Measurements from ENCODE around the gene UGDH. TPM values are rescaled to one million over a fixed set of nuclear protein-coding genes. Genes with fewer than 3 reads are reported as not detected.

UGDH gene
- total RNA-seq, 1 experiment from 2014 or later, result 104 TPM

DNA sequence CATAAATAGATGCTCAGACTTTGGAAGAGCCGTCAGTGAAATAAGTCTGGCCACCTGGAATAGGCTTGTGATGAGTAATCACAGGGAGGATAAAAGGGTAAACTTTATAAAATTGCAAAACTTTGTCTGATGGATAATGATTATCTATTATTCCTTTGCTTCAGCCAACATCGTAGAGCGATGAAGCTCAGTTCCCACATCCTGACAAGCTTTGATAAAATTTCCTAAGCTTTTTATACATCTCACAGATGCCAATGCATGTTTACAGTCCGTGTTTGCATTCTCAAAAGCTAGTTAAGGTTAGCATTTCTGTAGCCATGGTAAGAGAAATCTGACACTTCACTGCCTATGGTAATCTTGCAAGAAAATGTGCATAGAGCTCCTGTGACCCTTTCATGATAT is 15.4 kb upstream of the UGDH start:
- Histone ChIP-seq H3K14ac (ENCODE audit: insufficient read depth, low read length) (no peak overlapping the region), H4K5ac (ENCODE audit: insufficient read length, low read depth, low read length) (no peak overlapping the region), H2BK120ac (ENCODE audit: low read depth, low read length, poor library complexity, severe bottlenecking) (no peak overlapping the region), H4K8ac (replicated peaks; ENCODE audit: insufficient read length, low read depth, low read length) (no peak overlapping the region), H2AFZ (ENCODE audit: low read length) (no peak overlapping the region), H2BK5ac (ENCODE audit: insufficient read length, low read length) (no peak overlapping the region), H3K4me1 (ENCODE audit: insufficient read depth, low read length) (no peaks in the 10 kb centered on the region; the same call in 1 of the 2 replicates), H3K9ac (ENCODE audit: extremely low read depth, insufficient read length, low read length) (no peak overlapping the region), H3K4me2 (ENCODE audit: insufficient read depth, insufficient read length, low read length) (no peak overlapping the region), H2BK12ac (ENCODE audit: insufficient read length, low read depth, low read length) (no peak overlapping the region), H3T11ph (ENCODE audit: low read length) (no peak overlapping the region), H3K23ac (ENCODE audit: insufficient read length, low read depth, low read length) (no peak overlapping the region), H3K23me2 (ENCODE audit: insufficient read length, low read depth, low read length, poor library complexity, severe bottlenecking) (no peaks in the 10 kb centered on the region), H3K56ac (ENCODE audit: insufficient read length, low read depth, low read length) (no peak overlapping the region), H3K27ac (ENCODE audit: insufficient read length, low read depth, low read length) (no peak overlapping the region), H3K79me1 (ENCODE audit: insufficient read depth, low read depth, low read length, poor library complexity, severe bottlenecking) (no peaks in the 10 kb centered on the region), H3K18ac (ENCODE audit: insufficient read length, low read depth, low read length) (no peak overlapping the region), H3K4ac (ENCODE audit: low read depth, low read length) (no peak overlapping the region), H3K9me3 (ENCODE audit: control insufficient read depth, low read depth, low read length) (no peaks in the 10 kb centered on the region), H2BK20ac (ENCODE audit: low read depth, low read length, poor library complexity, severe bottlenecking) (no peak overlapping the region), H3K79me2 (ENCODE audit: insufficient read depth, low read length) (no peaks in the 10 kb centered on the region), H2AK5ac (ENCODE audit: insufficient read length, low read length) (no peak overlapping the region), H4K91ac (ENCODE audit: insufficient read length, low read depth, low read length) (no peak overlapping the region), H2BK15ac (ENCODE audit: low read depth, low read length) (no peak overlapping the region), H3K27me3 (ENCODE audit: insufficient read depth, low read length) (no peaks in the 10 kb centered on the region), H4K20me1 (ENCODE audit: control insufficient read depth, insufficient read depth, insufficient read length) (no peaks in the 10 kb centered on the region)
- H3K27ac Mint-ChIP-seq, result peak overlapping the region in 1 of 3 experiments; percentile 52; a peak in 2 of 7 replicates
- H3K27me3 Mint-ChIP-seq (ENCODE audit: low read depth), result no peaks in the 10 kb centered on the region
- no peak overlapping the region for H3K4me3 Mint-ChIP-seq
- no peak for DNase-seq
- no peaks in the 10 kb centered on the region for H3K9me3 Mint-ChIP-seq
- no CpG with 5 or more reads among the region's 4 CpGs for WGBS (ENCODE audit: extremely low coverage, insufficient read length, low lambda C conversion rate)
- H3K36me3 Mint-ChIP-seq (ENCODE audit: insufficient read depth in 1 of 3, low read depth in 3 of 3), result no peaks in the 10 kb centered on the region; a peak in 1 of 7 replicates
- H3K4me1 Mint-ChIP-seq, result peaks cover 21 to 25% of the 10 kb centered on the region in 2 experiments
- no peak for TF ChIP-seq CTCF (conservative IDR thresholded peaks at IDR 0.05)
